ENCODE results near the gene GFM1.

GFM1 gene

GRCh38 chr3:158728851-158729250 is 84.5 kb downstream of the GFM1 start:
- DNase-seq = no peak

DNA sequence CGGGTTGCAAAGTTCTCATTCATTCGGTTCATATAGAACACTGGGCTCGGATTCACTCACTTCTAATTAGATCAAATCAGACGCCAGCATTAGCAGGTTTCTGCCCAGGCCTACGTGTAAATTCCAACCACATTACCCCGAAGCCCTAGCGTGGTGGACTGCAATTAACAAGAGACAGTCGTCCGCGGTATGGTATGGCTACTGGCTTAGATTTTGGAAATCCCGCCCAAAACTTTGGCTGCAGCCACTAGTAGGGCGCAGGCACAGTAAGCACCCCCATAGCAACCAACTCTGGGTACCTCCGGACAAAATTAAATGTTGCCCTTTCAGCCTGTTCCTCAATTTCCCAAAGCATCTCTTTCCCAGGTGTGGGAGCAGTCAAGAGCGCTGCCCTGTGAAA is 87.2 kb downstream of the GFM1 start:
- no peak for DNase-seq

GRCh38 chr3:158731938-158732855 is 87.9 kb downstream of the GFM1 start, which contains the start of gene RARRES1:
Gene RARRES1 (minus strand): TSS chr3:158732457. CDS start chr3:158732415, 42 bp downstream.
- peak; percentile 39 for DNase-seq

DNA sequence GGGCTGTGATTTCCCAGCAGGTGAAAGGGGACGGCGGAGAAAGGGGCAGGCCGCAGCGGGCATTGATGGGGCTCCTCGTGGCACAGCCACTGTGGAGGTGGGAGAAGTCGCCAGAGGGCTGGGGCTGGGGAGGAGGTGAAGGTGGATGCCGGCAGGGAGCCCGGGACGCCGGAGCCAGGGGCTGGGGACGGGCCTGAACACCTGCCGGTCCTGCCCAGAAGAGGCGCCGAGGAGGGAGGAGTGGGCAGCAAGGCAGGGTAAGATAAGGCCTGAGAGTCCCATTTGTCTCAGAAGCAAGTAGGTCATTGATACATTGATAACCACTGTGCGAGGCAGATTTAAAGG is 88.5 kb downstream of the GFM1 start:
- DNase-seq = no peak

- DNase-seq = no peak
Observed at GRCh38 chr3:158733656-158734055, 89.3 kb downstream of the GFM1 start.

- no peak for DNase-seq
Observed at GRCh38 chr3:158735296-158736033, 91.1 kb downstream of the GFM1 start.

GRCh38 chr3:158737410-158737809 is 93.1 kb downstream of the GFM1 start:
- DNase-seq = no peak

DNA sequence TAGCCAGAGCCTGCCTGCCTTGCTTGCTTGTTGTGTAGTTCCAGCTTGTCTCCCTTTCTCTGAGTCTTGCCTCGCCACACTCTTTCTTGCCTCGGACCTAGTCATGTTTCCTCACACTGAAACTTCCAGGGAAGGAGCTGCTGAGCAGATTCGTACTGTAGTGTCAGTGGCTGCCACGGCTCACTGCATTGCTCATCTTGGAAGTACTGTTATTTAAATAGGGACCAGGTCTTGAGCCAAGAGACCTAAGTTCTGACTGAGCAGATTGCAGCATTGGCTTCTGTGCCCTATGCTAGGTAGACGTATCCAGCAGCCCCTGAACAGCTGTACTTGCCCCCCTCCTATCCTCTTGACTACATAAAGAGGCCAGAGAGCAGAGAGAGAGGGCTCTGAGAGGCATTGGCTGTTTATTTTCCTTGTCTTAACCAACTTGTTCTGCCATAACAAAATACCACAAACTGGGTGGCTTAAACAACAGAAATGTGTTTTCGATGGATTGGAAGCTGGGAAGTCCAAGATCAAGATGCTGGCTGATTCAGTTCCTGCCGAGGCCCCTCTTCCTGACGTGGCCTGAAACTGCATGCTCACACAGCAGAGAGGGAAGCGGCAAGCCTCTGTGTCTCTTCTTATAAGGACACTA is 93.8 kb downstream of the GFM1 start:
- no peak for DNase-seq

DNA sequence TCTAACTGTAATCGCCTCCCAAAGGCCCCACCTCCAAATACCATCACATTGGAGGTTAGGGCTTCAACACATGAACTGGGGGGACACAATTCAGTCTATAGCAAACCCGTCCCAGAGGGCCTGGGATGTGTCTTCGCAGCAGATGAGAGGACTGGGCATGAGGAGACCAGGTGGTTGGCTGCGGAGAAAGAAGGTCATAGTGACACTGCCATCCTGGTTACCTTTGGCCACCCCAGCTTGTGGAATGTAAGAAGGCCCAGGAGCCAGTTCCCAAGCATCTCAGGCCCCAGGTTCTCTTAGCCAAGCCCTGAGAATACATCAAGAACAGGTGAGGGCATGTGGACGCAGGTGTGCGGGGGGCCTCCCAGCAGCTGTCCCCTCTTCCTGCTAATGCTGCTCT is 94.3 kb downstream of the GFM1 start:
- DNase-seq = no peak

DNA sequence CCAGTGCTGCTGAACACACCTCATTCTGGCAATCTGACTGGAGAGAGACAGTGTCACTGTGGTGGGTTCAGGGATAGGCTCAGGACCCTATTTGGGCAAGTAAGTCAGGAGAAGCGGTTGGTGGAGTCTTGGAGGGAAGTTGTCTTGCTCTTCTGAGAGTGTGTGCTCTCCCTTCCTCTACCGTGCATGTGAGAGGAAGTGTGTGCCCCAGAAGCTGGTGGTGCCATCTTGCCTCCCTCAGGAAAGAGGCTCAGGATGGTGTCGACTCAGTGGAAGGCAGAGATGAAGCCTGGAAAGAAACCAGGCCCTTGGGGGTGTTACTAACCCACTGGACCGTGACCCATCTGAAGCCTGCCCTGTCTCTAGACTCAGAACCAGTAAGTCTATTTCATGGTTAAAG is 94.8 kb downstream of the GFM1 start:
- no peak for DNase-seq

DNA sequence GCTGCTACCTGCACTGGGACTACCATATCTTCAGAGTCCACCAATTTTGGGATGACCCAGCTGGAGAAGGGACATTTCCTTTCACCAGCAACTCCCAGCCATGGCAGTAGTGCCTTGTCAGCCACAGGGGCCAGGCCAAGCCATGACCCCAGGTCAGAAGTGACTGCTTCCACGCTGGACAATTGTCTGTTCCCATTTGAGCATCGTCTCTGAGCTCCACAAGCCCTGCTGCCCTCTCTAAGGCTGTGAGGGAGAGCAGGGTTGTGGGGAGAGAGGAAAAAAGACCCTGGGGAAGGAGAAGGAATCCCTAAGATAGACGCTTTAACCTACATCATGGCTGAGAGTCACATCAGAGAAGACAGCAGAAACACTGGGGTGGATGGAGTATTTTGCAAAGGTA is 95.3 kb downstream of the GFM1 start:
- no peak for DNase-seq

Data from NCI-H1436 (cell line).